Activated T-helper 1 cell treated with anti-CD3 and anti-CD28 coated beads, Interleukin-2, amount 50 U/mL, for 16 hours (primary cell): ENCODE measurements around the gene SLX4.
"Not testable (repeated sequence)": the region's sequence is repeated elsewhere in the genome, so short reads cannot be mapped to it uniquely, and the experiment has no call there.

Source experiments
- DNase-seq, 2 donors: peaks; one replicate each; pipeline ENCODE4 v3.0.0-alpha.2; 2020; ENCODE audit warnings: low read depth in 1 of 2, low spot score in 1 of 2

The SLX4 gene

GRCh38 chr16:3611146-3611975 is at the start of gene SLX4:
Gene SLX4 (minus strand): TSS chr16:3611606. CDS start chr16:3608964, 2,642 bp downstream.
- peak; percentile 74 to 88 for DNase-seq

DNA sequence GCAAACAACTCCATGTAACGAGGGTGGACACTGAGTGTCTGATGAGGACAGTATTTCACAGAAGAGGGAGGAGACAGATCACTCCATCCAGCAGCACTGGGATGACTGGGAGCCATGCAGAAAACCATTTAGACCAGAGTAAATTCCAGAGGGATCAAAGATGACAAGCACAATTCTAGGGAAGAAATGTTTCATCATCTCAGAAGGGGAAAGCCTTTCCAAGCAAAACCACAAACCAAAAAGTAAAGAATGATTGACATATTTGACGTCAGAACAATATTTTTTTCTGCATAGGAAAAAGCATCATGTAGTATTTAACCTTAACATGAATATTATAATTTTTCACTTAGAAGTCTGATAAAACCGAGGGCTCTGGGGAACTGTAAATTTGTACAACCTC is 47.8 kb upstream of the SLX4 start:
- DNase-seq: no peak

DNA sequence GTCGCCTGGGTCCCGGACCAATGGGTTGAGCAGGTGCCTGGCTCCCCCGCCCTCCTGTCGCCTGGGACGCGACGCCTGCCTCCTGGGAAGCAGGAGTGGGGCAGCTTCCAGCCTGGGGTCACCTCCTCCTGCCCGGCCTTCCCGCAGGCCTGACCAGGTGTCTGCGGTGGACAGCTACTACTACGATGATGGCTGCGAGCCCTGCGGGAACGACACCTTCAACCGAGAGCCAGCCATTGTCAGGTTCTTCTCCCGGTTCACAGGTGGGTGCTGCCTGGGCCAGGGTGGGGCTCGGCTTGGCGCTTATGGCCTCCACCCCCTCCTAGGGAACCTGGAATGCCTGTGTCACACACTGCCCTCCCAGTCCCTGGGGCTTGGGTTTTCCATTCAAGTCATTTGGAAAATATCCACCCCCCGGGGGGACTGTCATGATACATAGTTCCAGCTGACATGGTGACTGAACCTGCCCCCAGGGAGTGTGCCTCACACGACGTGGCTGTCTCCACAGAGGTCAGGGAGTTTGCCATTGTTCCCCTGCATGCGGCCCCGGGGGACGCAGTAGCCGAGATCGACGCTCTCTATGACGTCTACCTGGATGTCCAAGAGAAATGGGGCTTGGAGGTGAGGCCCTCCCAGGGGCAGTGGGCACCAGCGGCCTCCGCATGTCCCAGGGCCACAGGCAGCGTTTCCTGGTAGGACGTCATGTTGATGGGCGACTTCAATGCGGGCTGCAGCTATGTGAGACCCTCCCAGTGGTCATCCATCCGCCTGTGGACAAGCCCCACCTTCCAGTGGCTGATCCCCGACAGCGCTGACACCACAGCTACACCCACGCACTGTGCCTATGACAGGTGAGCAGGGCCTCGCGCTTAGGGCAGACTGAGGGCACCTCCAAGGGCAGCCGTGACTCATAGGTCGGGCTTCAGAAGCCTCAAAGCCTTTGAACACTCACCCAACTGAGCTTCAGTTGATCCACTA is 45.4 kb upstream of the SLX4 start:
- DNase-seq: no peak

GRCh38 chr16:3656160-3656490 is 44.7 kb upstream of the SLX4 start:
- DNase-seq: not testable (repeated sequence)

DNA sequence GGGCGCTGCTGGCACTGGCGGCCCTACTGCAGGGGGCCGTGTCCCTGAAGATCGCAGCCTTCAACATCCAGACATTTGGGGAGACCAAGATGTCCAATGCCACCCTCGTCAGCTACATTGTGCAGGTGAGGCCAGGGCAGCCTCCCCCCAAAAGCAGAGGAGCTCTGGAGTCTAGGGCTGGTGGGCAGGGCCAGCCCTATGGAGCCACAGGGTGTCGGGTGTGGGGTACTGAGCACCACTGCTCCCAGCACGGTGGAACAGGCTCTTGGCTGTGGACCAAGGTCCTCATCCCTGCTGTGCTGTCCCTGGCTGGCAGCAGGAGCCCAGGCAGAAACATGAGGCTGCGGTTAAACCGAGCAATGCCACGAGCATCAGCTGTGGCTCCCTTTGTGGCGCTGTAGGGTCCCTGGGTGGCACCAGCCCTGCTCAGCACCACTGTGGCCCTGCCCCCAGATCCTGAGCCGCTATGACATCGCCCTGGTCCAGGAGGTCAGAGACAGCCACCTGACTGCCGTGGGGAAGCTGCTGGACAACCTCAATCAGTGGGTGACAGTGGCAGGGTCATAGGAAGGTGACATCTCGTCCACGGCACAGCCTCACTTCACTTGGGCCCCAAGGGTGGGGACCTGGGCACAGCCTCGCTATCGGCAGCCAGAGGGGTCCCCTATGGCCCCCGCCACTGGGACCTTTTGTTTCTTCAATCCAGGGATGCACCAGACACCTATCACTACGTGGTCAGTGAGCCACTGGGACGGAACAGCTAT is 44.2 kb upstream of the SLX4 start:
- no peak for DNase-seq

- no peak for DNase-seq
These were observed 43.6 kb upstream of the SLX4 start for GRCh38 chr16:3655030-3655395.

- peak; percentile 18 to 19 for DNase-seq
These were observed 43.0 kb upstream of the SLX4 start, which contains the start of gene DNASE1 for GRCh38 chr16:3654249-3654991. Gene DNASE1 (plus strand): TSS chr16:3654691. CDS start chr16:3655374, 683 bp downstream.

DNA sequence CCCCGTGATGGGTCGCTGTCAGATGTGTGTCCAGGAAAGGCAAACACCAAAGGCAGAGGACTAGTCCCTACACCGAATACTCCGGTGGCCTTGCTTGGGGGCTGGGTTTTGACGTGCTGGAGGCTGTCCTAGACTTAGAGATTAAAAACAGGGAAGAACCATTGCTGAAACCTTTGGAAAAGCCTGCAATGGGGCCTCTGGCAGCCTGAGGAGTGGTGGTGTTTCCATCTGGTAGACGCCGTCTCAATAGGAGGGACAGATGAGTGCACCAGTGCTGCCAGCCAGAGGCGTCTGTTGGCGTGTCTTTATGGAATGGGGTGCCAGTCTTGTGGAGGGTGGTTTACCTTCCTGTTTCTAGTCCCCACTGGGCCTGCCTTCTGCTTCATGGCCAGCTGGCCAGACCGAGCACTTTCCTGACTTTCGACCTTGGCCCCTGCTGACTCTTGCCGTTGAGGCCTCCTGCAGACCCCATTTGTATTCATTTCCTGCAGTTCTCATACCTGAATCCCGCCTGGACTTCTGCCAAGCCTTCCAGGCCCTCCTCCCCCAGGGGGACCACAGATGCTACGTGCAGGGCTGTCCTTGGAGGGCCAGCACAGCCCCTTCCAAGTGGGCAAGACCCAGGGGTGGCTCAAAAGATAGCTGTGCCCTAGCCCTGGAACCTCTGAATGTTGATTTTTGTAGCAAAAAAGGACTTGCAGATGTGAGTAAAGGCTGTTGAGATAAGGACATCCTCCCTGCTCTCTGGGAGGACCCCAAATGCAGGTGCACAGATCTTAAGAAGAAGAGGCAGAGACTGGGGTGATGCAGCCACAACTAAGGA is 41.2 kb upstream of the SLX4 start:
- no peak for DNase-seq

- no peak for DNase-seq
These were observed 40.3 kb upstream of the SLX4 start for GRCh38 chr16:3651461-3652372.

GRCh38 chr16:3650631-3651265 is 39.3 kb upstream of the SLX4 start:
- no peak for DNase-seq

DNA sequence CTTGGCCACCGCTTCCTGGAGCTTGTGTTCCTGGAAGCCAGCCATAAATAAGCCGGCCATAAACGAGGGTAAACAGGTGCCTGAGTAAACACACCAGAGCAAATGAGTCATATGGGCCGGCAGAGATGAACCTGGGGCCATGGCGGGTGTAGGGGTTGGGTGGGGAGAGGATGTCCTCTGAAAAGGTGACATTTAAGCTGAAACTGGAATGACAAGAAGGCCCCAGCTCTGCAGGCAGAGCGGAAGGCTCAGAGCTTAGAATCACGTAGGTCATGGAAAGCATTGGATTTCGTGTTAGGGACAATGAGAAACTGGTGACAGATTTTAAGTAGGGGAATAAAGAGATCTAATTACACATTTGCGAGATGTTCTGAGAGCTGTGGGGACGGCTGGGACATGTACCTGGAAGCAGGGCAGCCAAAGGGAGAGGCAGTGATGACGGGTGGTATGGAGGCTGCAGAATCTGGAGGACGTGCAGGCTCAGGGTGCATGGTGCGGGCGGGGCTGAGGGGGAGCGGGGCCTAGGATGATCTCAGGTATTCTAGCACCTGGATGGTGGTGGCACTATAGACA is 35.0 kb upstream of the SLX4 start:
- no peak for DNase-seq

- DNase-seq: no peak
These were observed 34.3 kb upstream of the SLX4 start for GRCh38 chr16:3645504-3646347.

DNA sequence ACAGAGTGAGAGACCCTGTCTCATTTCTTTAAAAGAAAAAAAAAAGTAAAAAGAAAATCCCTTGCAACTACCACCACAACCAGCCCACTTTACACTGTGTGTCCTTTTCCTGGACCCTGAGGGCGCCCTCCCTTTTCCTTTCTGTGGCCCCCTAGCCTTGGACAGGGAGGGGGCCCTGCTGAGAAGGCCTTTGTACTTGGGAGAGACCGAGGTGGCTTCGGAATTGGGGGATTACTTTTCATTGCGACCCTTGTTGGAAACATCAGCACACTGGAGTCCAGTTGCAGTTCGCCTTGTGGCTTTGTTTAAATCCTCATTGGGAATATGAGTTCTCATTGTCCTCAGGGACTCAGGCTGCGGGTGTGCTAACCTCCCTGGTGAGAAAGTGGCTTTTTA is 33.7 kb upstream of the SLX4 start:
- no peak for DNase-seq

DNA sequence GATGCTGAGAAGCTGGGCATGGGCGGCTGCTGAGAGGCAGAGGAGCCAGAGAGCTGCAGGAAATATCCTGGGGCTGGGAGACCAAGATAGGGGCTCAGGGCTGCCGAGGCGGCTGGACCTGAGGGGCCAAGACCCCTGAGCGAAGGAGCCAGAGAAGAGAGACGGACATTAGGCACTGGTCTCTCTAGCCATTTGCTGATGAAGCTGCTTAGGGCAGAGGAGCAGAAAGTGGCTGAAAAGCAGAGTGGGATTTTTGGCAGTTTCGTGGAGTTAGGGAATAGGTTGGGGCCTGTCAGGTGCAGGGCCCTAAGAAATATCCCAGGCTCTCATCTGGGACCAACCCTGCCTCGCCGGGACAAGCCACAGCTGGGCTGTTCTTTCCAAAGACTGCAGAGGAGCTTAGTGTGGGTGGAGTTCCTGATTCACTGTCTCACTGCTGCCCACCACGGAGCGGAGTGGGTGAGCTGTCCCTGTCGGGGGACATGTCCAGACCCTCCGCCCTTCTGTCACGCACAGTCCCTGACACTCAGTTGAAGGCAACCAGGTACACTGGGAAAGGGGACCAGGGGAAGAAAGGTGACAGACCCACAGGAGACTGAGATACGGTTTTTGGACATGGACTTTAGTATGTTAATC is 31.8 kb upstream of the SLX4 start:
- no peak for DNase-seq

GRCh38 chr16:3642397-3643094 is 31.1 kb upstream of the SLX4 start:
- DNase-seq: no peak
